OCI-LY1 (cell line): ENCODE measurements around the gene POTEF.
"Not testable (repeated sequence)": the region's sequence is repeated elsewhere in the genome, so short reads cannot be mapped to it uniquely, and the experiment has no call there.

Experiments used
- EZH2 ChIP-seq: fragments of 200-600 bp; sonication (generic), shearing (Covaris generic); IDR thresholded peaks from 2 replicates; pipeline ENCODE4 v1.8.0; 2017; ENCODE audit warnings: borderline replicate concordance, mixed run types, mild to moderate bottlenecking, antibody characterized with exemption, low read length, moderate library complexity, mixed read lengths
- TF ChIP-seq, protein P1 (sequence below): fragments of 200-600 bp; sonication (generic), shearing (Covaris generic); IDR thresholded peaks from 2 replicates; pipeline ENCODE4 v1.5.1; 2017; ENCODE audit warnings: mild to moderate bottlenecking, antibody characterized with exemption, low read length, moderate library complexity, mixed read lengths

GRCh38 chr2:130141645-130142370, 12.8 kb upstream of the POTEF start:
- TF ChIP-seq EZH2 = not testable (repeated sequence)
- TF ChIP-seq, protein P1, sequence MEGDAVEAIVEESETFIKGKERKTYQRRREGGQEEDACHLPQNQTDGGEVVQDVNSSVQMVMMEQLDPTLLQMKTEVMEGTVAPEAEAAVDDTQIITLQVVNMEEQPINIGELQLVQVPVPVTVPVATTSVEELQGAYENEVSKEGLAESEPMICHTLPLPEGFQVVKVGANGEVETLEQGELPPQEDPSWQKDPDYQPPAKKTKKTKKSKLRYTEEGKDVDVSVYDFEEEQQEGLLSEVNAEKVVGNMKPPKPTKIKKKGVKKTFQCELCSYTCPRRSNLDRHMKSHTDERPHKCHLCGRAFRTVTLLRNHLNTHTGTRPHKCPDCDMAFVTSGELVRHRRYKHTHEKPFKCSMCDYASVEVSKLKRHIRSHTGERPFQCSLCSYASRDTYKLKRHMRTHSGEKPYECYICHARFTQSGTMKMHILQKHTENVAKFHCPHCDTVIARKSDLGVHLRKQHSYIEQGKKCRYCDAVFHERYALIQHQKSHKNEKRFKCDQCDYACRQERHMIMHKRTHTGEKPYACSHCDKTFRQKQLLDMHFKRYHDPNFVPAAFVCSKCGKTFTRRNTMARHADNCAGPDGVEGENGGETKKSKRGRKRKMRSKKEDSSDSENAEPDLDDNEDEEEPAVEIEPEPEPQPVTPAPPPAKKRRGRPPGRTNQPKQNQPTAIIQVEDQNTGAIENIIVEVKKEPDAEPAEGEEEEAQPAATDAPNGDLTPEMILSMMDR = not testable (repeated sequence)
